GM19238 (cell line): Measurements from ENCODE around the gene ATP7B.
"Not testable (repeated sequence)": the region's sequence is repeated elsewhere in the genome, so short reads cannot be mapped to it uniquely, and the experiment has no call there.

Source experiments
- DNase-seq: peaks from one replicate; pipeline ENCODE4 v3.0.0; 2011; ENCODE audit warnings: low spot score; ENCODE audit not compliant: insufficient read length

Gene ATP7B

GRCh38 chr13:51922771-51923480 lies 88.3 kb downstream of the ATP7B start:
- DNase-seq = no peak

- no peak for DNase-seq
Observed at GRCh38 chr13:51921790-51922740, 89.2 kb downstream of the ATP7B start.

GRCh38 chr13:51920786-51921185 lies 90.5 kb downstream of the ATP7B start:
- no peak for DNase-seq

- no peak for DNase-seq
Observed at GRCh38 chr13:51920267-51920666, 91.0 kb downstream of the ATP7B start.

- DNase-seq = no peak
Observed at GRCh38 chr13:51919531-51919930, 91.7 kb downstream of the ATP7B start.

GRCh38 chr13:51916962-51917361 lies 94.3 kb downstream of the ATP7B start:
- no peak for DNase-seq

DNA sequence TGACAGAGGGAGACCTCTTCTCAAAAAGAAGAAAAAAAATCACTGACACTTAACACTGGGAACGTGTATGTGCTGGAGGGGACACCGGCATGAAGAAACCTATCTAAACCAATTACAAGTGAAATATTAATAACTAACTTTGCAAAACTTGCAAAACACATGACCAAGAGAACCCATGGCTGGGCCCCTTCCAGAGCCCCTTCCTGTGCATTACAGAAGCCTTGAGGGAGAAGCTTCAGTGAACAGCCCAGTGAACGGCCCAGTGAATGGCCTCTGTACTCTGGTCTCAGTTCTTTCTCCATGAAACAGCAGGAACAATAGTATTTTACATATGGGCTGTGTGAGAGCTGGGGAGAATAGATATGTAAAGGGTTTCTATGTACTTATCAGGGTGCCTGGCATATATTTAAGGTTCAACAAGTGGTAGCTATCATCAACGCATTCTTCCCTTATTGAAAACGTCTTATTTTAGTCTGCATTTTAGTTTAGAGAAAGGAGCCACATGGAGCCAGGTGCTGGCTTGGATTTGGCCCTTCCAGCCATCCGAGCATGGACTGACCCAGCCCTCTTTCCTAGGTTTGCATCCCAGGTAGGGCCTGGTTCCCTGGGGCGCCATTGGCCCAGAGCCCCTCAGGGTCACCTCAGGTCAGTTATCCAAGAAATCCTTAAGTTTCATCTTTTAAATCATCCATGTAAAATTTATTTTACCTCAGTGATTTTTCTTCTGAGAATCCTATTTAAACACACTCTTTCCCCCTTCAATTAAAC lies 95.0 kb downstream of the ATP7B start:
- DNase-seq = no peak

- DNase-seq = no peak
Observed at GRCh38 chr13:51914137-51914493, 97.1 kb downstream of the ATP7B start.

GRCh38 chr13:51913421-51914136 lies 97.7 kb downstream of the ATP7B start:
- no peak for DNase-seq

DNA sequence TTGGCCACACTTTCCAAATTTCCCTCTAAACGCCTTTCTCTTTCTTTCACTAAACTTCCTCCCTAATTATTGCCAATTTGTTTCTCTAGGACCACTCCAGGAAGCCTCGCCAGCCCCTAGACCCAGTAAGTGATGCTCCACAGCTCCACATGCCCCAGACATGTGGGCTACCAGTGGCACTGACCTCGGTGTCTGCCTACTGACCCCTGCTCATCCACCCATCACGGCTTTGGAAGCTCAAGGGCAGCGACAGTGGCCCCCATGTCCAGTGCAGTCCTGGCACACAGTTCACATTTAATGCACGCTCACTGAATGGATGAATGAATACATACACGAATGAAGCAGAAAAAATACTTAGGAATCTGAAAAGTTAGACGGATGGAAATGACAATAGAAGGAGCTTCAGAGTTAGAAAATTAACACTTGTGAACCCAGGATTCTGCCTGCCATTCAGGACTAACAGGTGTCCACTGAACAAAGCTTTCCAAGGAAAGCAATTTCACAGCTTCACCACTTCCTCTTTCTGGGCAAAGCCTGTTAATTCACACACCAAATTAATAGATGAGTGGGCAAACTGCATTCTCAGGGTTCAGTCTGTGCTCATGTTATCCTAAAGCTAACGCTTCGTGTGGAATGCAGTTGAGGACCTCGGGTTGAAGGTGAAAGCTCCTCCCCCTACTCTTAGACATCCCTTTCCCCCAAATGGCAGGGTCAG lies 98.6 kb downstream of the ATP7B start:
- no peak for DNase-seq

GRCh38 chr13:51912091-51912490 lies 99.2 kb downstream of the ATP7B start:
- no peak for DNase-seq

GRCh38 chr13:51910508-51910907 lies 100.7 kb downstream of the ATP7B start:
- DNase-seq = no peak

- not testable (repeated sequence) for DNase-seq
Observed at GRCh38 chr13:51909265-51909664, 102.0 kb downstream of the ATP7B start.

- DNase-seq = no peak
Observed at GRCh38 chr13:51907040-51907732, 104.1 kb downstream of the ATP7B start.

DNA sequence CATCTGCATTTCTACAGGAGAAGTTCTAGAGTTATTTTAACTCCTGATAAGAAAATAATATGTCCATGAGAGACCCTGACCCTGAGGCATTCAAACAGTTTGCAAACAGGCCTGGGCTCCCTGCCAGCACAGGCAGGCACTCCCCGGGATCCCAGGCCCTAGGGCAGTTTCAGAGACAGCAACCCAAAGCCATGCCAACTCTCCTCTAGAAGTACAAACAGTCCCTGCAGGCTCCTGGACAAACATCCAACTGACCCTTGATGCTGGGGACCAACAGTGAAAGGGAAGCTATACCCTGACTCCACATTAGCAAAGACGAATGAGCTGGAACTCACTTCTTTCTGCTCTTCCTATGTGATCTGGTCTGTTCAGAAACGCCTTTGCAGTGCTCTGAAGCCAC lies 104.7 kb downstream of the ATP7B start:
- DNase-seq = no peak

DNA sequence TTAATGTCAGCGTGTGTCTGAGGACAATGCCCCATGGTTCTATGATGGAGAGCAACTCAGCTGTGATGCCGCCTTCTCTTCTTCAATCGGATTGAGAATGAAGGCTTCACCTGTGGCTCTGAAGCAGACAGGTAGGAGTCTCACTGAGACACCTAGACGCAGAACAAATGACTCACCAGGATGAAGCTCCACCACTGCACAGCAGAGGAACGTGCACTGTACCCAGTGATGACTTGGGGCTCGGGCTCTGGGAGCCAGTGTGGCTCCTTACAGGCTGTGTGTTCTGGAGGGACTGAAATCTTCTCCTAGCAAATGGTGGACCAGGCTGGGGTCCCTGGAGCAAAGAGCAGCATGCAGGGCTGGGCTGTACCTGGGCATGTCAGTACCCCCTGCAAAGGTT lies 105.5 kb downstream of the ATP7B start:
- DNase-seq = no peak

GRCh38 chr13:51902776-51903175 lies 108.5 kb downstream of the ATP7B start:
- DNase-seq = no peak

DNA sequence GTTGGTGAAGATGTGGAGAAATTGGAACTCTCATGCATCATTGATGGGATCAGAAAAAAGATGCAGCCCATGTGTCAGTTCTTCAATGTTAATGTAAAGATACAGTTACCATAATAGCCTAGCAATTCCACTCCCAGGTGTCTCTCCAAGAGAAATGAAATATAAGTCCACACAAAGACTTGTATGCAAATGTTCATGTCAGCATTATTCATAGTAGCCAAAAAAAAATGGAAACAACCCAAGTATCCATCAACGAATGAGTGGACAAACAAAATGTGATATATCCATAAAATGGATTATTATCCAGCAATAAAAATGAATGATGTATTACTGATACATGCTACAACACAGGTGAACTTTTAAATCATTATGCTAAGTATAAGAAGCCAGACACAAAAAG lies 110.8 kb downstream of the ATP7B start:
- DNase-seq = no peak

DNA sequence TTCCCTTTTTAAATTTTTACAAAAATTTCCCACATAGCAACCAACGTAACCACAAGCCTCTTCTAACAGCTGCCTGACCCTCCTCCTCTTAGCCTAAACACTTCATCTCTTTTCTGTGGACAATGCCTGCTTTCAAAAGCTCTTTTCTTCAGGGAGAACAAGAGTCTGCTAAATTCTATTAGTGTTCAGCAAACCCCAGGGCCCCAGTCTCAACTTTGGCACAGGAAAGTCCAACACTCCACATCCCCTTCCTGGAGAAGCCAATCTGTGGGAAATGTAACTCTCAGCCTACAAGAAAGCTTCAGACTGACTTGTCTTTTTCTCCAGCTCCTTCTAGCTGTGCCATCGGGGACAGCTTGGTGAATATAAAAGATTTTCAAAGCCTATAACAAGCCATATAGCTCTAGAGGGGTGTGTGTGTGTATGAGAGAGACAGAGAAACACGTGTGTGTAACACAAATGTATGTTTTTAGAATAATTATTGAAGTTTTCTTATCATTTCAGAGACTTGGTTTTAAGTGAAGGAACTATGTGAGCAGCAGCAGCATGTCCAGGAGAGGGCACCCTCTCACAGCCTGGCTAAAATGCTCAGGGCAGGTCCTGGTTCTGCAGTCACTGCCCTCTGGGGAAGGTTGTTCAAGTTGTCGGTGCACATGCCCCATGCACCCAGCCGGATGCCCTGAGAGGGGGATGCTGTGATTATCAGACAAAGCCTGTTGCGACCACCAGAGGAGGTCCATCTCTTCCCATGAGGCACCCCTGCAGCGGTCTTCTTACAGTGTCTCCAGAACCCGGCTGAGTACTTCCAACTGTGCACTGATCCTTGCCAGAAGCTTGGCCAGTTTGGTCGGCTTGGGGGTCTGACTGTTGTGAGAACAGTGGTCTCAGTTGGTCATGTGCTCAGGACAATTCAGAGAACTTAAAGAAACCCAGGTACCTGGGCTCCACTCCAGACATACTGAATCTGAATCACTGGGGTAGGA lies 115.1 kb downstream of the ATP7B start:
- peak; percentile 30 for DNase-seq
